Renal cortical epithelial cell (primary cell): ENCODE results near the gene PIGK. TPM values are rescaled to one million over a fixed set of nuclear protein-coding genes. Genes with fewer than 3 reads are reported as not detected.

Source experiments
- DNase-seq: peaks from one replicate; pipeline ENCODE4 v3.0.0-alpha.2; 2011; ENCODE audit warnings: low read depth
- total RNA-seq: library from RNA; depleted of rRNA; stranded (reverse); fragments of >200 nt; gene quantifications from 2 replicates; pipeline ENCODE4 v1.2.3, GENCODE V29; 2014

The PIGK gene
- total RNA-seq, 1 donor from 2014 or later: 57.2 TPM

- no peak for DNase-seq
These were observed 180.1 kb downstream of the PIGK start for GRCh38 chr1:77039111-77039510.

Other genes with a start within 250 kb of the PIGK start
- 15.6 and 27.4 TPM in 2 replicates for gene AK5, start 62.6 kb upstream of the PIGK start, total RNA-seq